Thyroid gland (tissue), 4 donors: ENCODE measurements around the gene KCNAB1.

Experiments
- POLR2A ChIP-seq, 2 donors: fragments of 450-650 bp; IDR thresholded peaks; one replicate each; pipeline ENCODE4 v1.6.1; 2017; ENCODE audit warnings: antibody characterized with exemption in 2 of 2, mild to moderate bottlenecking in 2 of 2, moderate library complexity in 1 of 2
- TF ChIP-seq, protein P1 (sequence below), 6 experiments: fragments of 200-600 bp in 3 of 6; fragments of 450-650 bp in 3 of 6; sonication (generic) in 3 of 6; IDR thresholded peaks; one replicate each; pipeline ENCODE4 v1.5.1; 2016 to 2019; ENCODE audit warnings: antibody characterized with exemption in 6 of 6, mild to moderate bottlenecking in 2 of 6, inconsistent platforms in 1 of 6, moderate library complexity in 1 of 6

DNA sequence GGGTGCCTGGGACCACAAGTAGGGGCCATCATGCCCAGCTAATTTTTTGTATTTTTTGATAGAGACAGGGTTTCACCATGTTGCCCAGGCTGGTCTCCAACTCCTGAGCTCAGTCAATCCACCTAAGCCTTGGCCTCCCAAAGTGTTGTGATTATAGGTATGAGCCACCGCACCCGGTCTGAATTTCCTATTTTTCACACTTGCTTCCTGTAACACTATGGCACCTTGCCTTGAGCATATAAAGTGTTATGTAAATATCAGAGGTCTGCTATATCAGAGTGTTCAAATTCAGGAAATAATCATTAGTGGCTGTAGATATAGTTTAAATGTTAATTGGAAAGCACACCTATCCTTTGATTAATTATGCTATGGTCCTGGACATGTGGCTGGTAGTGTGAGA is 165.2 kb downstream of the KCNAB1 start:
- TF ChIP-seq, protein P1, sequence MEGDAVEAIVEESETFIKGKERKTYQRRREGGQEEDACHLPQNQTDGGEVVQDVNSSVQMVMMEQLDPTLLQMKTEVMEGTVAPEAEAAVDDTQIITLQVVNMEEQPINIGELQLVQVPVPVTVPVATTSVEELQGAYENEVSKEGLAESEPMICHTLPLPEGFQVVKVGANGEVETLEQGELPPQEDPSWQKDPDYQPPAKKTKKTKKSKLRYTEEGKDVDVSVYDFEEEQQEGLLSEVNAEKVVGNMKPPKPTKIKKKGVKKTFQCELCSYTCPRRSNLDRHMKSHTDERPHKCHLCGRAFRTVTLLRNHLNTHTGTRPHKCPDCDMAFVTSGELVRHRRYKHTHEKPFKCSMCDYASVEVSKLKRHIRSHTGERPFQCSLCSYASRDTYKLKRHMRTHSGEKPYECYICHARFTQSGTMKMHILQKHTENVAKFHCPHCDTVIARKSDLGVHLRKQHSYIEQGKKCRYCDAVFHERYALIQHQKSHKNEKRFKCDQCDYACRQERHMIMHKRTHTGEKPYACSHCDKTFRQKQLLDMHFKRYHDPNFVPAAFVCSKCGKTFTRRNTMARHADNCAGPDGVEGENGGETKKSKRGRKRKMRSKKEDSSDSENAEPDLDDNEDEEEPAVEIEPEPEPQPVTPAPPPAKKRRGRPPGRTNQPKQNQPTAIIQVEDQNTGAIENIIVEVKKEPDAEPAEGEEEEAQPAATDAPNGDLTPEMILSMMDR (IDR thresholded peaks at IDR 0.05): no peak
- no peak for TF ChIP-seq POLR2A (IDR thresholded peaks at IDR 0.05)
